Measurements from ENCODE around the gene TTC7B.

Gene TTC7B

DNA sequence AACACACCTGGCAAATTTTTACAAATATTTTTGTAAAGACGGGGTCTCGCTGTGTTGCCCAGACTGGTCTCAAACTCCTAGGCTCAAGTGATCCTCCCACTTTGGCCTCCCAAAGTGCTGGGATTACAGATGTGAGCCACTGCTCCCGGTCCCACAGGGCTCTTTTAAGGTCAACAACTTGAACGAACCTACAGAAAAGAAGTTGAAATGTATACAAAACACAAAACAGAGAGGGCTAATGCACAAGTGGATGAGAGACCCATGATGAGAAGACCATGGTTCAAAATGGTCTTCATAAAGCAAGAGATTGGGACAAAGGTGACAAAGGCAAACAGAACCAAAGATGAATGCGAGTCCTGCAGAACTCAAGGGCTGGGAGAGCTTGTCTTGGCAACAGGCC lies 328.0 kb downstream of the TTC7B start:
- no peaks in the 10 kb centered on the region for H3K36me3 ChIP-seq (ENCODE audit: insufficient read depth, insufficient read length, low read length)
- no peak overlapping the region for H3K4me3 ChIP-seq (ENCODE audit: insufficient read length, low read depth)
- no peak for DNase-seq (ENCODE audit: low read depth, low spot score)
- H3K4me1 ChIP-seq (ENCODE audit: insufficient read depth, insufficient read length) = peaks cover 10% of the 10 kb centered on the region
- TF ChIP-seq YY1 (IDR thresholded peaks at IDR 0.05; ENCODE audit: insufficient read depth, insufficient read length) (no peak), ZNF274 (IDR thresholded peaks at IDR 0.05; ENCODE audit: low read depth, low read length) (no peak), SUZ12 (IDR thresholded peaks at IDR 0.05; ENCODE audit: extremely low read depth, insufficient read depth, insufficient read length) (no peak)
- H3K9me3 ChIP-seq (ENCODE audit: insufficient read depth, low read length) = no peaks in the 10 kb centered on the region
- no peaks in the 10 kb centered on the region for H3K27me3 ChIP-seq (ENCODE audit: insufficient read depth, insufficient read length)
- no peak overlapping the region for H3K9ac ChIP-seq (ENCODE audit: insufficient read length, low read depth)

DNA sequence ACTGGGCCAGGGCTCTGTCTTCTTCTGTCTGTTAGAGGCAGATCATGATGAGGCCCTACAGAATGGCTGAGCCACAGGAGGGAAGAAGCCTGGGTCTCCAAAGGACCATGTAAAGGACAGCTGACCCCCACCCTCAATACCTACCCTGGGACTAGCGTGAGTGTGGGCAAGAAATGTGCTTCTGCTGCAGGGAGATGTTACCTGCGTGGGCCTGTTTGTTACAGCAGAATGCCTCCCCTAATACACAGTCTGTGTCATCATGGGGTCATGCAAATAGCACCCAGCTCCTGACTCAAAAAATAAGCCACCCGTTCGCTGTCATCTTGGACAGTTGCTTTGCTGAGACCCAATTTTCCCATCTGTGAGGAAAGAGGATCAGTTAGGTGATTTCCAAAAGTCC lies 328.8 kb downstream of the TTC7B start:
- no peak overlapping the region for H3K9ac ChIP-seq (ENCODE audit: insufficient read length, low read depth)
- no peak overlapping the region for H3K4me3 ChIP-seq (ENCODE audit: insufficient read length, low read depth)
- peaks cover 10% of the 10 kb centered on the region for H3K4me1 ChIP-seq (ENCODE audit: insufficient read depth, insufficient read length)
- DNase-seq (ENCODE audit: low read depth, low spot score) = no peak
- no peaks in the 10 kb centered on the region for H3K27me3 ChIP-seq (ENCODE audit: insufficient read depth, insufficient read length)
- H3K9me3 ChIP-seq (ENCODE audit: insufficient read depth, low read length) = no peaks in the 10 kb centered on the region
- TF ChIP-seq YY1 (IDR thresholded peaks at IDR 0.05; ENCODE audit: insufficient read depth, insufficient read length) (no peak), ZNF274 (IDR thresholded peaks at IDR 0.05; ENCODE audit: low read depth, low read length) (no peak), SUZ12 (IDR thresholded peaks at IDR 0.05; ENCODE audit: extremely low read depth, insufficient read depth, insufficient read length) (no peak)
- H3K36me3 ChIP-seq (ENCODE audit: insufficient read depth, insufficient read length, low read length) = no peaks in the 10 kb centered on the region

- Histone ChIP-seq H3K9me3 (ENCODE audit: insufficient read depth, low read length) (no peaks in the 10 kb centered on the region), H3K9ac (ENCODE audit: insufficient read length, low read depth) (no peak overlapping the region), H3K27me3 (ENCODE audit: insufficient read depth, insufficient read length) (no peaks in the 10 kb centered on the region), H3K4me3 (ENCODE audit: insufficient read length, low read depth) (no peak overlapping the region), H3K36me3 (ENCODE audit: insufficient read depth, insufficient read length, low read length) (no peaks in the 10 kb centered on the region), H3K4me1 (ENCODE audit: insufficient read depth, insufficient read length) (peaks cover 9% of the 10 kb centered on the region)
- no peak for DNase-seq (ENCODE audit: low read depth, low spot score)
- TF ChIP-seq SUZ12 (IDR thresholded peaks at IDR 0.05; ENCODE audit: extremely low read depth, insufficient read depth, insufficient read length) (no peak), YY1 (IDR thresholded peaks at IDR 0.05; ENCODE audit: insufficient read depth, insufficient read length) (no peak), ZNF274 (IDR thresholded peaks at IDR 0.05; ENCODE audit: low read depth, low read length) (no peak)
Observed at GRCh38 chr14:90487031-90487430, 329.2 kb downstream of the TTC7B start.

DNA sequence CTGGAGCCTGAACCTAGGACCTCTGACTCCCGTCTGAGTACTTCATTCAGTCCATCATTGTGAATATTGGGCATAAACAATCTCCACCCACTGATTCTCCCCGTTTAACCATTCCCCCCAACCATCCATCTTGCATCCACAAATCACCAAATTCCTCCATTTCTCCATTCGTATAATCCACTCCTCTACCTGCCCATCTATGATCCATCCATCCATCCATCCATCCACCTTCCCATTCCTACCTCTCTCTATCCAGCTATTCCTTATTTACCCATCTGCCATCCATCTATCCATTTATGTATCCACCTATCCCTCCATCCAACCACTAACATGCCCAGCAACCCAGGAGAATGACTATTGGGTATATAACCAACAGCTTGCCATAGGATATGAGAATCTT lies 331.9 kb downstream of the TTC7B start:
- Histone ChIP-seq H3K4me1 (ENCODE audit: insufficient read depth, insufficient read length) (no peaks in the 10 kb centered on the region), H3K4me3 (ENCODE audit: insufficient read length, low read depth) (no peak overlapping the region), H3K27me3 (ENCODE audit: insufficient read depth, insufficient read length) (no peaks in the 10 kb centered on the region), H3K9me3 (ENCODE audit: insufficient read depth, low read length) (no peaks in the 10 kb centered on the region), H3K9ac (ENCODE audit: insufficient read length, low read depth) (no peak overlapping the region), H3K36me3 (ENCODE audit: insufficient read depth, insufficient read length, low read length) (no peaks in the 10 kb centered on the region)
- no peak for DNase-seq (ENCODE audit: low read depth, low spot score)
- TF ChIP-seq SUZ12 (IDR thresholded peaks at IDR 0.05; ENCODE audit: extremely low read depth, insufficient read depth, insufficient read length) (no peak), YY1 (IDR thresholded peaks at IDR 0.05; ENCODE audit: insufficient read depth, insufficient read length) (no peak), ZNF274 (IDR thresholded peaks at IDR 0.05; ENCODE audit: low read depth, low read length) (no peak)

DNA sequence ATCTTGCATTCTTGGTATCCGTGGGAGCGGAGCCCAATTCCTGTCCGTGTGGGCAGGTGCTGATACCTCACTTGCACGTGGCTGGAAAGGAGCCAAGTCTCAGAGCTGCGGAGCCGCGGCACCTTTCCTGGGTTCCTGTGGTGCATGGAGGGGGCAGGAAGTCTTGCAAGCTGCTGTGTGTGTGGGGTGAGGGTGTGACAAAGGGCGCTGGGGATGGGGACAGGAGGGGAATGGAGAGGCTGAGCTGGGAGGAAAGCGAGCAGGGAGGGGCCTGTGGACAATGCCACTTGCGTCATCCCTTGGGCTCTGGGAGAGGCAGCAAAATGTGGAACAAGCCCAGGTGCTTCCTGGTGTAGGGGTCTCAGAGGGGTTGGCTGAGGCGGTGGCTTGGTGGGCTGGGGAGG lies 332.7 kb downstream of the TTC7B start:
- no peaks in the 10 kb centered on the region for H3K9me3 ChIP-seq (ENCODE audit: insufficient read depth, low read length)
- H3K4me3 ChIP-seq (ENCODE audit: insufficient read length, low read depth) = no peak overlapping the region
- H3K9ac ChIP-seq (ENCODE audit: insufficient read length, low read depth) = no peak overlapping the region
- no peaks in the 10 kb centered on the region for H3K4me1 ChIP-seq (ENCODE audit: insufficient read depth, insufficient read length)
- no peak for TF ChIP-seq SUZ12 (IDR thresholded peaks at IDR 0.05; ENCODE audit: extremely low read depth, insufficient read depth, insufficient read length)
- DNase-seq (ENCODE audit: low read depth, low spot score) = no peak
- H3K36me3 ChIP-seq (ENCODE audit: insufficient read depth, insufficient read length, low read length) = no peaks in the 10 kb centered on the region
- no peaks in the 10 kb centered on the region for H3K27me3 ChIP-seq (ENCODE audit: insufficient read depth, insufficient read length)

DNA sequence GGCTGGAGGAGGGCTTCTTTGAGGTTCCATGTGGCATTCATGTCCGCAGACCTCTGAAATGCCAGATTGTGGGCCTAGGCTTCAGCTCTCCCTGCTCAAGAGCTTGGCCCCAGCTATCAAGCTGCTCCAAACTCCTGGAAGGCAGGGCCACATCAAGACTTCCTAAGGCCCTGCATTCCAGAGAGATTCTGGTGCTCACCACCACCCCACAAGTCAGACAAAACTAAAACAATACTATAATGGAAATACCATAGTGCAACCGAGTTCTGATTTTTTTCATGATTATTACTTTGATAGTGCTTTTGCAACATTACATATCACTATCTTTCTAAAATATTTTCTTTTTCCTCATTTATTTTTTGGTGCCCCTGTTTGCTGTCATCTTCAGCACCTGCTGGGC lies 333.1 kb downstream of the TTC7B start:
- no peaks in the 10 kb centered on the region for H3K36me3 ChIP-seq (ENCODE audit: insufficient read depth, insufficient read length, low read length)
- TF ChIP-seq SUZ12 (IDR thresholded peaks at IDR 0.05; ENCODE audit: extremely low read depth, insufficient read depth, insufficient read length) (no peak), ZNF274 (IDR thresholded peaks at IDR 0.05; ENCODE audit: low read depth, low read length) (no peak), YY1 (IDR thresholded peaks at IDR 0.05; ENCODE audit: insufficient read depth, insufficient read length) (no peak)
- H3K9ac ChIP-seq (ENCODE audit: insufficient read length, low read depth) = no peak overlapping the region
- H3K4me1 ChIP-seq (ENCODE audit: insufficient read depth, insufficient read length) = no peaks in the 10 kb centered on the region
- no peak overlapping the region for H3K4me3 ChIP-seq (ENCODE audit: insufficient read length, low read depth)
- no peak for DNase-seq (ENCODE audit: low read depth, low spot score)
- no peaks in the 10 kb centered on the region for H3K9me3 ChIP-seq (ENCODE audit: insufficient read depth, low read length)
- no peaks in the 10 kb centered on the region for H3K27me3 ChIP-seq (ENCODE audit: insufficient read depth, insufficient read length)

DNA sequence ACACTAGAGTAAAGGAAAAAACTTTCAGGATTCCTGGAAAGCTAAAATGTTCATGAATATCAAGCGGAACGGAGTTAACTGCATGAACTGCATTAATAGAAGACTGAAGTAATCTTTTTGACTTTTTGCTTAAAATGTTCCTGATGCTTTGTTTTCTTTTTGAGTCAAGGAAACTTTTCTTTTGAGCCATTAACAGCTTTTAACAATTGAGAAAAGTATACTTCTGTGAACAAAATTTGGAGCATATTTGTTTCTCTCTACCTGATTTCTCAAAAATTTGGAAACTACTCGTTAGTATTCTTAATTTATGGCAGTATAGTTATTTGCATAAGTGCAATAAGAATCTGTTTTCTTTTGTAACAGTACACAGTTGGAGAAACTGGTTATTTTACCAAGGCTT lies 340.9 kb downstream of the TTC7B start:
- Histone ChIP-seq H3K9me3 (ENCODE audit: insufficient read depth, low read length) (peaks cover 30% of the 10 kb centered on the region), H3K4me1 (ENCODE audit: insufficient read depth, insufficient read length) (no peaks in the 10 kb centered on the region)
- TF ChIP-seq YY1 (IDR thresholded peaks at IDR 0.05; ENCODE audit: insufficient read depth, insufficient read length) (no peak), ZNF274 (IDR thresholded peaks at IDR 0.05; ENCODE audit: low read depth, low read length) (no peak), SUZ12 (IDR thresholded peaks at IDR 0.05; ENCODE audit: extremely low read depth, insufficient read depth, insufficient read length) (no peak)

More for the DNA sequence above, 340.9 kb downstream of the TTC7B start:
- DNase-seq (ENCODE audit: low read depth, low spot score) = no peak
- no peak overlapping the region for H3K4me3 ChIP-seq (ENCODE audit: insufficient read length, low read depth)
- no peak overlapping the region for H3K9ac ChIP-seq (ENCODE audit: insufficient read length, low read depth)
- H3K36me3 ChIP-seq (ENCODE audit: insufficient read depth, insufficient read length, low read length) = no peaks in the 10 kb centered on the region
- H3K27me3 ChIP-seq (ENCODE audit: insufficient read depth, insufficient read length) = no peaks in the 10 kb centered on the region

Data from NT2/D1 (cell line).